ENCODE data around the gene PAX3. TPM values are rescaled to one million over a fixed set of nuclear protein-coding genes. Genes with fewer than 3 reads are reported as not detected.

Gene PAX3
- total and polyA plus RNA-seq, 9 donors, result not detected

- no peak overlapping the region for H3K4me3 ChIP-seq
- no peaks in the 10 kb centered on the region for H3K36me3 ChIP-seq
- TF ChIP-seq CTCF (IDR thresholded peaks at IDR 0.05) (no peak), EP300 (IDR thresholded peaks at IDR 0.05) (no peak), POLR2A (IDR thresholded peaks at IDR 0.05) (no peak)
- H3K27ac ChIP-seq, result no peak overlapping the region
- no peaks in the 10 kb centered on the region for H3K27me3 ChIP-seq
- no peak for DNase-seq
- WGBS, 3 donors, result 58 to 79% (median 59%) methylated on average over 2 of the region's 2 CpGs
- intact Hi-C loops (cut with DNase I), result no loop called here
- H3K4me1 ChIP-seq (ENCODE audit: insufficient read depth), result no peaks in the 10 kb centered on the region
- no peaks in the 10 kb centered on the region for H3K9me3 ChIP-seq
These were observed 37.3 kb downstream of the PAX3 start for GRCh38 chr2:222261504-222261903.

GRCh38 chr2:222257645-222258044, 41.2 kb downstream of the PAX3 start:
- Histone ChIP-seq H3K9me3 (no peaks in the 10 kb centered on the region), H3K4me3 (no peak overlapping the region), H3K27me3 (no peaks in the 10 kb centered on the region), H3K4me1 (ENCODE audit: insufficient read depth) (no peaks in the 10 kb centered on the region), H3K36me3 (no peaks in the 10 kb centered on the region), H3K27ac (no peak overlapping the region)
- WGBS, 3 donors, result 14 to 22% (median 19%) methylated on average over 6 of the region's 6 CpGs
- DNase-seq, result no peak
- intact Hi-C loops (cut with DNase I), result no loop called here
- no peak for TF ChIP-seq EP300 (IDR thresholded peaks at IDR 0.05)
- TF ChIP-seq CTCF (IDR thresholded peaks at IDR 0.05), result no peak
- no peak for TF ChIP-seq POLR2A (IDR thresholded peaks at IDR 0.05)

GRCh38 chr2:222256250-222256649, 42.5 kb downstream of the PAX3 start:
- Histone ChIP-seq H3K4me1 (ENCODE audit: insufficient read depth) (no peaks in the 10 kb centered on the region), H3K27ac (no peak overlapping the region), H3K36me3 (no peaks in the 10 kb centered on the region), H3K4me3 (no peak overlapping the region), H3K9me3 (no peaks in the 10 kb centered on the region), H3K27me3 (no peaks in the 10 kb centered on the region)
- intact Hi-C loops (cut with DNase I), result no loop called here
- no peak for DNase-seq
- TF ChIP-seq CTCF (IDR thresholded peaks at IDR 0.05), result no peak
- no peak for TF ChIP-seq POLR2A (IDR thresholded peaks at IDR 0.05)
- TF ChIP-seq EP300 (IDR thresholded peaks at IDR 0.05), result no peak
- WGBS, 3 donors, result 13 to 23% (median 15%) methylated on average over 8 of the region's 8 CpGs

- intact Hi-C loops (cut with DNase I), result no loop called here
- no peaks in the 10 kb centered on the region for H3K27me3 ChIP-seq
- no peak overlapping the region for H3K4me3 ChIP-seq
- no peak for DNase-seq
- H3K36me3 ChIP-seq, result no peaks in the 10 kb centered on the region
- no peaks in the 10 kb centered on the region for H3K4me1 ChIP-seq (ENCODE audit: insufficient read depth)
- no peak for TF ChIP-seq EP300 (IDR thresholded peaks at IDR 0.05)
- TF ChIP-seq POLR2A (IDR thresholded peaks at IDR 0.05), result no peak
- no peak for TF ChIP-seq CTCF (IDR thresholded peaks at IDR 0.05)
- no peak overlapping the region for H3K27ac ChIP-seq
- H3K9me3 ChIP-seq, result no peaks in the 10 kb centered on the region
These were observed 43.7 kb downstream of the PAX3 start for GRCh38 chr2:222255090-222255489.

GRCh38 chr2:222250313-222250712, 48.5 kb downstream of the PAX3 start:
- WGBS, 3 donors, result 41 to 53% (median 43%) methylated on average over 1 of the region's 1 CpG

More at GRCh38 chr2:222250313-222250712, 48.5 kb downstream of the PAX3 start:
- intact Hi-C loops (cut with DNase I), result no loop called here
- H3K4me1 ChIP-seq (ENCODE audit: insufficient read depth), result no peaks in the 10 kb centered on the region
- no peaks in the 10 kb centered on the region for H3K9me3 ChIP-seq
- no peaks in the 10 kb centered on the region for H3K36me3 ChIP-seq
- TF ChIP-seq POLR2A (IDR thresholded peaks at IDR 0.05), result no peak
- TF ChIP-seq EP300 (IDR thresholded peaks at IDR 0.05), result no peak
- no peak for TF ChIP-seq CTCF (IDR thresholded peaks at IDR 0.05)
- DNase-seq, result no peak
- H3K27me3 ChIP-seq, result no peaks in the 10 kb centered on the region
- H3K4me3 ChIP-seq, result no peak overlapping the region
- H3K27ac ChIP-seq, result no peak overlapping the region
